Limb (tissue), 2 donors: ENCODE measurements around the gene GDF10.
A peak's percentile ranks its signal among the peaks of the same experiment; 100 is the strongest.

Experiments used
- DNase-seq, 2 donors: peaks; one replicate each; pipeline ENCODE4 v3.0.0-alpha.2; 2016; ENCODE audit errors: extremely low spot score in 2 of 2

The GDF10 gene

GRCh38 chr10:47269294-47269693 is 30.7 kb upstream of the GDF10 start:
- no peak for DNase-seq

GRCh38 chr10:47276071-47276470 is 23.9 kb upstream of the GDF10 start:
- peak in 1 of 2 donors; percentile 9 for DNase-seq

GRCh38 chr10:47276576-47277351 is 23.2 kb upstream of the GDF10 start:
- peak in 1 of 2 donors; percentile 13 for DNase-seq

GRCh38 chr10:47277352-47278151 is 22.4 kb upstream of the GDF10 start:
- DNase-seq = peak in 1 of 2 donors; percentile 26

- no peak for DNase-seq
These were observed 21.9 kb upstream of the GDF10 start for GRCh38 chr10:47278152-47278473.

GRCh38 chr10:47278720-47279119 is 21.3 kb upstream of the GDF10 start:
- peak in 1 of 2 donors; percentile 11 for DNase-seq

GRCh38 chr10:47279276-47279675 is 20.7 kb upstream of the GDF10 start:
- DNase-seq = peak in 1 of 2 donors; percentile 23

GRCh38 chr10:47282005-47282656 is 17.9 kb upstream of the GDF10 start:
- peak in 1 of 2 donors; percentile 8 for DNase-seq

- DNase-seq = peak in 1 of 2 donors; percentile 15
These were observed 17.4 kb upstream of the GDF10 start for GRCh38 chr10:47282657-47283018.

GRCh38 chr10:47283101-47283630 is 16.8 kb upstream of the GDF10 start:
- DNase-seq = peak in 1 of 2 donors; percentile 17

- peak in 1 of 2 donors; percentile 6 for DNase-seq
These were observed 16.1 kb upstream of the GDF10 start for GRCh38 chr10:47283848-47284247.

- DNase-seq = peak in 1 of 2 donors; percentile 17
These were observed 14.4 kb upstream of the GDF10 start for GRCh38 chr10:47285381-47286115.

GRCh38 chr10:47286116-47286505 is 13.9 kb upstream of the GDF10 start:
- no peak for DNase-seq

GRCh38 chr10:47286591-47287315 is 13.2 kb upstream of the GDF10 start:
- no peak for DNase-seq

- peak in 1 of 2 donors; percentile 32 for DNase-seq
These were observed 12.6 kb upstream of the GDF10 start for GRCh38 chr10:47287365-47287802.

- no peak for DNase-seq
These were observed 12.2 kb upstream of the GDF10 start for GRCh38 chr10:47287805-47288204.

- peak in 1 of 2 donors; percentile 9 for DNase-seq
These were observed 11.8 kb upstream of the GDF10 start for GRCh38 chr10:47288236-47288635.

- peak in 1 of 2 donors; percentile 26 for DNase-seq
These were observed 11.0 kb upstream of the GDF10 start for GRCh38 chr10:47288916-47289495.

GRCh38 chr10:47289921-47290320 is 10.1 kb upstream of the GDF10 start:
- peak in 1 of 2 donors; percentile 17 for DNase-seq

GRCh38 chr10:47290338-47290737 is 9.7 kb upstream of the GDF10 start:
- DNase-seq = peak in 1 of 2 donors; percentile 12
